Left colon (tissue), 2 donors: Measurements from ENCODE around the gene GAREM1. TPM values are rescaled to one million over a fixed set of nuclear protein-coding genes. Genes with fewer than 3 reads are reported as not detected.

Experiments used
- ATAC-seq: fragments of 200-7000 bp; cut with Tn5 transposase; one replicate; pipeline ENCODE4 v1.9.1; 2020; ENCODE audit warnings: mild to moderate bottlenecking, moderate library complexity
- DNase-seq, 2 donors: peaks; one replicate each; pipeline ENCODE4 v3.0.0-alpha.2; 2020
- intact Hi-C, 2 donors: fragments of 100-400 bp; cut with DNase I in 1 of 2; cut with micrococcal nuclease in 1 of 2; formaldehyde crosslinking; loops; one replicate each; pipeline versions ENCODE4 v1.11.2 to v1.14.0; 2022; cut with DNase I, micrococcal nuclease
- total RNA-seq, 2 donors: library from RNA; stranded (reverse); fragmentation: NEBNext Ultra II Directional; extraction: Animal tissue kit (Norgen Biotek cat#: 25700); gene quantifications; one replicate each; pipeline ENCODE4 v1.2.1, GENCODE V29; 2021
- donor health status: DM: no; HTN: no; CAD: no.
- donor health status: DM: yes; HTN: yes; CAD: no.

Gene GAREM1
- total RNA-seq, 2 donors from 2014 or later: 21.9 to 23.6 TPM

GRCh38 chr18:32381761-32382160, 88.9 kb downstream of the GAREM1 start:
- intact Hi-C loops: no loop called here
- ATAC-seq (no peak), DNase-seq (no peak)

- ATAC-seq (no peak), DNase-seq (no peak)
- intact Hi-C loops: no loop called here
Observed at GRCh38 chr18:32380559-32380958, 90.1 kb downstream of the GAREM1 start.

GRCh38 chr18:32379891-32380290, 90.8 kb downstream of the GAREM1 start:
- no peak for DNase-seq
- intact Hi-C loops: no loop called here
- ATAC-seq: no peak

GRCh38 chr18:32378705-32379104, 92.0 kb downstream of the GAREM1 start:
- DNase-seq: no peak
- peak; percentile 39 for ATAC-seq
- intact Hi-C loops: no loop called here

GRCh38 chr18:32373995-32374394, 96.7 kb downstream of the GAREM1 start:
- ATAC-seq: peak; percentile 45
- DNase-seq: peak; percentile 36 to 45
- intact Hi-C loops: no loop called here

GRCh38 chr18:32373505-32373904, 97.2 kb downstream of the GAREM1 start:
- DNase-seq (no peak), ATAC-seq (no peak)
- intact Hi-C loops: no loop called here

GRCh38 chr18:32372381-32373061, 98.2 kb downstream of the GAREM1 start:
- peak; percentile 43 to 85 for DNase-seq
- ATAC-seq: peak; percentile 89
- intact Hi-C loops: no loop called here

GRCh38 chr18:32372047-32372380, 98.7 kb downstream of the GAREM1 start:
- DNase-seq: no peak
- intact Hi-C loops: no loop called here
- ATAC-seq: no peak

- intact Hi-C loops: no loop called here
Observed at GRCh38 chr18:32371384-32371783, 99.3 kb downstream of the GAREM1 start.

GRCh38 chr18:32368991-32369390, 101.7 kb downstream of the GAREM1 start:
- intact Hi-C loops: no loop called here
- DNase-seq (no peak), ATAC-seq (no peak)

More at GRCh38 chr18:32371384-32371783, 99.3 kb downstream of the GAREM1 start:
- DNase-seq (no peak), ATAC-seq (no peak)

- intact Hi-C loops: no loop called here
- no peak for ATAC-seq
- DNase-seq: no peak
Observed at GRCh38 chr18:32368170-32368569, 102.5 kb downstream of the GAREM1 start.

GRCh38 chr18:32366586-32367538, 103.8 kb downstream of the GAREM1 start:
- intact Hi-C loops: no loop called here
- no peak for DNase-seq
- ATAC-seq: peak; percentile 65

GRCh38 chr18:32362484-32362883, 108.2 kb downstream of the GAREM1 start:
- DNase-seq (no peak), ATAC-seq (no peak)
- intact Hi-C loops: no loop called here

GRCh38 chr18:32360682-32361345, 109.9 kb downstream of the GAREM1 start:
- no peak for ATAC-seq
- DNase-seq: no peak
- intact Hi-C loops: no loop called here

- DNase-seq (no peak), ATAC-seq (no peak)
- intact Hi-C loops: no loop called here
Observed at GRCh38 chr18:32358529-32358928, 112.2 kb downstream of the GAREM1 start.

GRCh38 chr18:32358075-32358474, 112.6 kb downstream of the GAREM1 start:
- no peak for DNase-seq
- intact Hi-C loops: no loop called here
- ATAC-seq: no peak

GRCh38 chr18:32355896-32356295, 114.8 kb downstream of the GAREM1 start:
- intact Hi-C loops: no loop called here
- no peak for ATAC-seq

GRCh38 chr18:32354518-32354917, 116.2 kb downstream of the GAREM1 start:
- ATAC-seq (no peak), DNase-seq (no peak)
- intact Hi-C loops: no loop called here

More at GRCh38 chr18:32355896-32356295, 114.8 kb downstream of the GAREM1 start:
- no peak for DNase-seq

- DNase-seq: no peak
- ATAC-seq: no peak
- intact Hi-C loops: no loop called here
Observed at GRCh38 chr18:32353257-32353656, 117.4 kb downstream of the GAREM1 start.

GRCh38 chr18:32351032-32351431, 119.7 kb downstream of the GAREM1 start:
- DNase-seq (no peak), ATAC-seq (no peak)
- intact Hi-C loops: no loop called here
